IMR-90 (cell line): ENCODE data around the gene FFAR3.

Source experiments
- CEBPB ChIP-seq: IDR thresholded peaks from 2 replicates; pipeline ENCODE4 v1.6.1; 2012; ENCODE audit warnings: low read depth, low read length, improper control_type of control experiment
- CTCF ChIP-seq: conservative IDR thresholded peaks from 2 replicates; pipeline ENCODE4 v1.5.1; 2012; ENCODE audit warnings: mild to moderate bottlenecking, low read depth, low read length, improper control_type of control experiment
- ELK1 ChIP-seq: fragments of 150-350 bp; IDR thresholded peaks from 2 replicates; pipeline ENCODE4 v1.6.1; 2016; ENCODE audit warnings: low read depth, mild to moderate bottlenecking, low read length, moderate library complexity, borderline replicate concordance
- MAZ ChIP-seq: IDR thresholded peaks from 2 replicates; pipeline ENCODE4 v1.6.1; 2012; ENCODE audit warnings: low read depth, mild to moderate bottlenecking, low read length, improper control_type of control experiment, moderate library complexity, borderline replicate concordance
- NFE2L2 ChIP-seq: fragments of 150-350 bp; IDR thresholded peaks from 2 replicates; pipeline ENCODE4 v1.6.1; 2016; ENCODE audit warnings: low read depth, mild to moderate bottlenecking, low read length
- POLR2A ChIP-seq: IDR thresholded peaks from 2 replicates; pipeline ENCODE4 v1.6.1; 2012; ENCODE audit warnings: mild to moderate bottlenecking, low read depth, low read length
- RCOR1 ChIP-seq: IDR thresholded peaks from 2 replicates; pipeline ENCODE4 v1.6.1; 2012; ENCODE audit warnings: mild to moderate bottlenecking, low read length, improper control_type of control experiment; ENCODE audit not compliant: insufficient replicate concordance
- SMC3 ChIP-seq: fragments of 150-350 bp; IDR thresholded peaks from 2 replicates; pipeline ENCODE4 v1.6.1; 2016; ENCODE audit warnings: low read depth, mild to moderate bottlenecking, antibody characterized with exemption, low read length, moderate library complexity

GRCh38 chr19:35363711-35364425 lies 5.6 kb downstream of the FFAR3 start:
- TF ChIP-seq CTCF, result no peak
- no peak for TF ChIP-seq POLR2A
- TF ChIP-seq RCOR1, result no peak
- no peak for TF ChIP-seq MAZ
- TF ChIP-seq ELK1, result no peak
- TF ChIP-seq SMC3, result no peak
- no peak for TF ChIP-seq NFE2L2
- no peak for TF ChIP-seq CEBPB
